ENCODE results near the gene ZMYND8.
A peak's percentile ranks its signal among the peaks of the same experiment; 100 is the strongest.

ZMYND8 gene

GRCh38 chr20:47325242-47325641, 31.3 kb downstream of the ZMYND8 start:
- TF ChIP-seq CTCF (conservative IDR thresholded peaks at IDR 0.05; ENCODE audit: low read depth, low read length): no peak
- no peak for DNase-seq (ENCODE audit: low read depth)
- H3K4me3 ChIP-seq (ENCODE audit: low read length): no peak overlapping the region

GRCh38 chr20:47320990-47321805, 35.3 kb downstream of the ZMYND8 start:
- no peak for DNase-seq (ENCODE audit: low read depth)
- no peak for TF ChIP-seq CTCF (conservative IDR thresholded peaks at IDR 0.05; ENCODE audit: low read depth, low read length)
- H3K4me3 ChIP-seq (ENCODE audit: low read length): no peak overlapping the region

GRCh38 chr20:47319517-47320252, 36.8 kb downstream of the ZMYND8 start:
- DNase-seq (ENCODE audit: low read depth): no peak
- no peak overlapping the region for H3K4me3 ChIP-seq (ENCODE audit: low read length)
- no peak for TF ChIP-seq CTCF (conservative IDR thresholded peaks at IDR 0.05; ENCODE audit: low read depth, low read length)

DNA sequence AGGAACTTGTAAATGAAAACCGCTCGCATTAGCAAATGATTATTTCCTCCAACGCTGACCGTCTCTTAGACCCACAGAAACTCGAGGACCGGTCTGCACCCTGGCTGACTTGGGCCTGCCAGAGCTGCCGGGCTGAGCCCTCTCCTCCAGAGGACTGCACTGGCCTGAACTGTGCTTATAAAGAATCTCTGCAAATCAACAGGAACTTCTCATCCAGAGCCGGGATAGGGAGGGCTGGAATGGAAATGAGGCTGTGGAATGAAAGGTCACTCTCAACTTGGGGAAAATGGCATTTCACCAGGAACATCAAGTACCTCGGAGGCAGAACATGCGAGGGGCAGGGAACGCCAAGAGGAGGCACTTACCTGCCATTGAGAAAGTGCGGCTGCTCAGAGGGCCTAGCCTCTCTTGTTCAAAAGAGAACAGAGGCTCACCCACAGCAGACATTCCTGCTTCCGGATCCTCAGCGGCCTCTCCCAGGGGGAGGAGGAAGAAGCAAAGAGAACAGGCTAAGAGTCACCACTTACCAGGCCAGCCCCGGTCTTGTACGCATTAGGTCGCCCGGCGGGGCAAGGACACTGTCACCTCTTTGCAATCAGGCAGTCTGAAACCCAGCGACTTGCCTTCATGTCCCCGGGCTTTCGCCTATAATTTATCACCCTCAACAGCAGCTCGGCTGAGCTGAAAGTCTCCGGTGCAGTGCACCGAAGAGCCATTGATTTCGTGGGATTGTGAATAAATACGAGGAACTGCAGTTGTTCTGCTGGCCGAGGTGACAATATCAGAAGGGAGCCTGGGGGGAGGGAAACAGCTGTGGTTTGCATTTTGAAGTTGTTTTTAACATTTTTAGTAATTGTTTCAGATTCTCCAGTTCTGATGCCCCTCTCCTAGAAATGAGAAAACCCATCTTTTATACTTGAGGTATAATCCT, 37.6 kb downstream of the ZMYND8 start:
- no peak for TF ChIP-seq CTCF (conservative IDR thresholded peaks at IDR 0.05; ENCODE audit: low read depth, low read length)
- no peak for DNase-seq (ENCODE audit: low read depth)
- no peak overlapping the region for H3K4me3 ChIP-seq (ENCODE audit: low read length)

- DNase-seq (ENCODE audit: low read depth): no peak
- TF ChIP-seq CTCF (conservative IDR thresholded peaks at IDR 0.05; ENCODE audit: low read depth, low read length): no peak
- H3K4me3 ChIP-seq (ENCODE audit: low read length): no peak overlapping the region
These were observed 38.4 kb downstream of the ZMYND8 start for GRCh38 chr20:47318027-47318585.

DNA sequence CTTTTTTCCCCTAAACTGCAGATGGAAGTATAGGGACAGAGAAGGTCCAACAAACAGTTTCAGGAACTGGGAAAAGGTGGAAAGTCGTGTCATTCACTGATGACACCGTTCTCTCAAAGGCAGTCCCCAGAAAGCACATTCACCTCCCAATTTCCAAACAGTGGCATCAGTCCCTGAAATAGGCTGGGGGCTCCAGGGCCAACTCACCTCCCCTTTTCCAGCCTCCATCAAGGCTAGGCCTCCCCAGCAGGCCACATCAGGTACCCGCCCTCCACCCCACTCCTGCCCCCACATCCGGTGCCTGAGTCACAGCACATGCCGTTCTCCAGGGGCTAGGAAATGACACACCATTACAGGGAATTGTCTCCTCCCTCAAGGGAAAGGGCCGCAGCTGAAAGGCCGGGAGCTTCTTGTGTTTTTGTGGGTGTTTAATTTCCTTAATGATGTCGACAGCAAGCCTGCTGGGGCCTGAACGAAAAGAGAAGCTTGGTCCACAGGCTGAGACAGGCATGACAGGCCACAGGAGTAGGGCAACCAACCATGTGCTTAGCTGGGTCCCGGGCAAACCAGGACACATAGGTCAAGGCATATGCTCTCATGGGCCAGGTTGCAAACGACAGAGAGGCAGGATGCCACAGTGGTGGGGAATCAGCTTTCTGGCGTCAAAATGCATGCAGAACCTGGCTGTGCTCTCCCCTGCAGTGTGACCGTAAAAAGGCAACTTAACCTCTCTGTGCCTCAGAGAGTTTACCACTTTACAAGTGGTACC, 39.2 kb downstream of the ZMYND8 start:
- peak; percentile 79 for DNase-seq (ENCODE audit: low read depth)
- no peak overlapping the region for H3K4me3 ChIP-seq (ENCODE audit: low read length)
- no peak for TF ChIP-seq CTCF (conservative IDR thresholded peaks at IDR 0.05; ENCODE audit: low read depth, low read length)
